ENCODE data around the gene TMPO.

DNA sequence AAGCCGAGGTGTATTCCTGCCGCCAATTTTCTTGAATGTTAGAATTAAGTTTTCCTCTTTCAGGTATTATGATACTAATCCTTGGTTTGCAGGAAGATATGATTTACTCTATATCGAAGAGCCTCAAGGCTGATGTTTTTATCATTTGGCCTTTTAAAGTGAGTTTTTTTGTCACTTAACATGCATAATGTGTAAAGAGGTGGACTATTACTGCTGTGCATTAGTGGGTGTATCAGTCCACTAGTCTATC is 11.1 kb upstream of the TMPO start:
- TF ChIP-seq, protein P1, sequence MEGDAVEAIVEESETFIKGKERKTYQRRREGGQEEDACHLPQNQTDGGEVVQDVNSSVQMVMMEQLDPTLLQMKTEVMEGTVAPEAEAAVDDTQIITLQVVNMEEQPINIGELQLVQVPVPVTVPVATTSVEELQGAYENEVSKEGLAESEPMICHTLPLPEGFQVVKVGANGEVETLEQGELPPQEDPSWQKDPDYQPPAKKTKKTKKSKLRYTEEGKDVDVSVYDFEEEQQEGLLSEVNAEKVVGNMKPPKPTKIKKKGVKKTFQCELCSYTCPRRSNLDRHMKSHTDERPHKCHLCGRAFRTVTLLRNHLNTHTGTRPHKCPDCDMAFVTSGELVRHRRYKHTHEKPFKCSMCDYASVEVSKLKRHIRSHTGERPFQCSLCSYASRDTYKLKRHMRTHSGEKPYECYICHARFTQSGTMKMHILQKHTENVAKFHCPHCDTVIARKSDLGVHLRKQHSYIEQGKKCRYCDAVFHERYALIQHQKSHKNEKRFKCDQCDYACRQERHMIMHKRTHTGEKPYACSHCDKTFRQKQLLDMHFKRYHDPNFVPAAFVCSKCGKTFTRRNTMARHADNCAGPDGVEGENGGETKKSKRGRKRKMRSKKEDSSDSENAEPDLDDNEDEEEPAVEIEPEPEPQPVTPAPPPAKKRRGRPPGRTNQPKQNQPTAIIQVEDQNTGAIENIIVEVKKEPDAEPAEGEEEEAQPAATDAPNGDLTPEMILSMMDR (IDR thresholded peaks at IDR 0.05): no peak
- TF ChIP-seq POLR2A (IDR thresholded peaks at IDR 0.05): no peak

All from esophagus squamous epithelium (tissue), 4 donors.